K562 (cell line): Measurements from ENCODE around the gene PRICKLE4. TPM values are rescaled to one million over a fixed set of nuclear protein-coding genes. Genes with fewer than 3 reads are reported as not detected.

Source experiments
- CBFA2T3 ChIP-seq: fragments of 450-650 bp; IDR thresholded peaks from 2 replicates; pipeline ENCODE4 v1.6.1; 2017
- ETS1 ChIP-seq: conservative IDR thresholded peaks from 2 replicates; pipeline ENCODE4 v1.6.1; 2011; ENCODE audit warnings: low read depth, mild to moderate bottlenecking, low read length; ENCODE audit not compliant: control insufficient read depth
- MEF2D ChIP-seq: conservative IDR thresholded peaks from 2 replicates; pipeline ENCODE4 v1.6.1; 2016; ENCODE audit warnings: low read depth, missing genetic modification characterization, missing compliant biosample characterization
- NEUROD1 ChIP-seq: fragments of 150-350 bp; IDR thresholded peaks from 2 replicates; pipeline ENCODE4 v1.6.1; 2014; ENCODE audit warnings: borderline replicate concordance, low read length, low read depth; ENCODE audit not compliant: partially characterized antibody
- NR2F6 ChIP-seq: fragments of 450-650 bp; formaldehyde crosslinking; IDR thresholded peaks from 2 replicates; pipeline ENCODE4 v1.4.0; 2020; ENCODE audit warnings: mild to moderate bottlenecking
- RBM14 ChIP-seq: fragments of 200-400 bp; formaldehyde crosslinking; IDR thresholded peaks from 2 replicates; pipeline ENCODE4 v1.6.1; 2018; ENCODE audit warnings: low read depth, mild to moderate bottlenecking, low read length, moderate library complexity, borderline replicate concordance; ENCODE audit not compliant: insufficient read depth
- RBM17 ChIP-seq: fragments of 200-400 bp; formaldehyde crosslinking; IDR thresholded peaks from 2 replicates; pipeline ENCODE4 v1.6.1; 2017; ENCODE audit warnings: low read depth, mild to moderate bottlenecking, low read length, borderline replicate concordance
- REST ChIP-seq, 2 experiments: fragments of 450-650 bp; formaldehyde crosslinking in 1 of 2; IDR thresholded peaks; 2 replicates each; pipeline versions ENCODE4 v1.4.0 to v1.6.1; 2014 to 2020; ENCODE audit warnings: mild to moderate bottlenecking in 2 of 2, borderline replicate concordance in 1 of 2, low read depth in 1 of 2
- TAL1 ChIP-seq: fragments of 450-650 bp; IDR thresholded peaks from 2 replicates; pipeline ENCODE4 v1.6.1; 2016; ENCODE audit warnings: mild to moderate bottlenecking
- ZMIZ1 ChIP-seq, 2 experiments: fragments of 150-350 bp in 1 of 2; IDR thresholded peaks; 2 replicates each; pipeline ENCODE4 v1.6.1; 2012 to 2016; ENCODE audit warnings: low read depth in 2 of 2, low read length in 2 of 2, mild to moderate bottlenecking in 1 of 2, moderate library complexity in 1 of 2
- ZNF551 ChIP-seq: fragments of 250-450 bp; sonication (Bioruptor Pico); IDR thresholded peaks from 2 replicates; pipeline ENCODE4 v1.5.0; 2021; ENCODE audit warnings: mild to moderate bottlenecking, moderate library complexity
- polyA plus RNA-seq, 8 experiments: library from polyadenylated mRNA; depleted of rRNA in 4 of 8; stranded (reverse) in 5 of 8; unstranded in 3 of 8; fragments of >200 nt; fragmentation: Nextera tagmentation in 2 of 8; fragmentation: Illumina TruSeq in 1 of 8; extraction: Ambion mirVana in 2 of 8; extraction: Trizol in 1 of 8; gene quantifications; 2 replicates each; pipeline versions ENCODE4 v1.2.1 to v1.2.3, GENCODE V29; 2011 to 2014; ENCODE audit warnings: inconsistent platforms in 1 of 8, missing spikeins in 1 of 8
- total RNA-seq, 7 experiments: library from RNA; depleted of rRNA in 6 of 7; stranded (reverse); fragments of >200 nt in 6 of 7; fragmentation: Illumina TruSeq in 2 of 7; extraction: Trizol in 2 of 7; gene quantifications; 2 replicates each; pipeline versions ENCODE4 v1.2.1 to v1.2.3, GENCODE V29; 2011 to 2021; ENCODE audit warnings: low replicate concordance in 1 of 7

PRICKLE4 gene
- total and polyA plus RNA-seq, 9 of the 15 experiments (the other 6 are each of a cell fraction or from before 2014, with no cell fraction given), result 0.20 to 0.32 (median 0.27) TPM; not detected in 6

GRCh38 chr6:41747256-41748101 is 33.1 kb upstream of the PRICKLE4 start, which contains the start of gene PGC (continued):
- TF ChIP-seq REST (IDR thresholded peaks at IDR 0.05; ENCODE audit: borderline replicate concordance) (no peak), REST (CRISPR knock-in tag; IDR thresholded peaks at IDR 0.05; ENCODE audit: low read depth) (no peak), ZNF551 (CRISPR knock-in tag) (no peak), ETS1 (no peak), NR2F6 (CRISPR knock-in tag) (no peak), RBM17 (no peak), CBFA2T3 (peak; percentile 78), RBM14 (no peak), TAL1 (peak; percentile 80), MEF2D (tag) (no peak), NEUROD1 (no peak), ZMIZ1 (IDR thresholded peaks at IDR 0.05; ENCODE audit: low read depth in 2 of 2, low read length in 2 of 2) (no peak)
